Lower lobe of right lung (tissue), 2 donors: ENCODE results near the gene GALNT2. TPM values are rescaled to one million over a fixed set of nuclear protein-coding genes. Genes with fewer than 3 reads are reported as not detected.

ENCODE experiments used
- ATAC-seq, 2 donors: fragments of 200-7000 bp; cut with Tn5 transposase; one replicate each; pipeline ENCODE4 v1.9.1; 2020 to 2022; ENCODE audit warnings: mild to moderate bottlenecking in 2 of 2, moderate library complexity in 2 of 2
- DNase-seq: peaks from one replicate; pipeline ENCODE4 v3.0.0-alpha.2; 2020
- H3K27ac ChIP-seq: fragments of 200-600 bp; one replicate; pipeline ENCODE4 v1.8.0; 2022
- H3K27me3 ChIP-seq: fragments of 200-600 bp; one replicate; pipeline ENCODE4 v1.8.0; 2022; ENCODE audit warnings: low read depth
- H3K36me3 ChIP-seq: fragments of 200-600 bp; one replicate; pipeline ENCODE4 v1.8.0; 2022; ENCODE audit warnings: mild to moderate bottlenecking
- H3K4me1 ChIP-seq: fragments of 200-600 bp; one replicate; pipeline ENCODE4 v1.8.0; 2022
- H3K4me3 ChIP-seq: fragments of 200-600 bp; one replicate; pipeline ENCODE4 v1.8.0; 2022; ENCODE audit warnings: mild to moderate bottlenecking
- H3K9me3 ChIP-seq: fragments of 200-600 bp; one replicate; pipeline ENCODE4 v1.8.0; 2022
- intact Hi-C: fragments of 100-400 bp; cut with DNase I; formaldehyde crosslinking; loops from one replicate; pipeline ENCODE4 v1.11.0; 2022
- total RNA-seq: library from RNA; stranded (reverse); fragmentation: NEBNext Ultra II Directional; extraction: Animal tissue kit (Norgen Biotek cat#: 25700); gene quantifications from one replicate; pipeline ENCODE4 v1.2.1, GENCODE V29; 2021
- TF ChIP-seq, protein P1 (sequence below): fragments of 200-600 bp; IDR thresholded peaks from one replicate; pipeline ENCODE4 v1.8.0; 2022; ENCODE audit warnings: antibody characterized with exemption, mild to moderate bottlenecking
- donor health status: DM: no; HTN: yes; CAD: no; lungs with severe emphysema.

The GALNT2 gene
- total RNA-seq, 1 donor from 2014 or later: 48.0 TPM

DNA sequence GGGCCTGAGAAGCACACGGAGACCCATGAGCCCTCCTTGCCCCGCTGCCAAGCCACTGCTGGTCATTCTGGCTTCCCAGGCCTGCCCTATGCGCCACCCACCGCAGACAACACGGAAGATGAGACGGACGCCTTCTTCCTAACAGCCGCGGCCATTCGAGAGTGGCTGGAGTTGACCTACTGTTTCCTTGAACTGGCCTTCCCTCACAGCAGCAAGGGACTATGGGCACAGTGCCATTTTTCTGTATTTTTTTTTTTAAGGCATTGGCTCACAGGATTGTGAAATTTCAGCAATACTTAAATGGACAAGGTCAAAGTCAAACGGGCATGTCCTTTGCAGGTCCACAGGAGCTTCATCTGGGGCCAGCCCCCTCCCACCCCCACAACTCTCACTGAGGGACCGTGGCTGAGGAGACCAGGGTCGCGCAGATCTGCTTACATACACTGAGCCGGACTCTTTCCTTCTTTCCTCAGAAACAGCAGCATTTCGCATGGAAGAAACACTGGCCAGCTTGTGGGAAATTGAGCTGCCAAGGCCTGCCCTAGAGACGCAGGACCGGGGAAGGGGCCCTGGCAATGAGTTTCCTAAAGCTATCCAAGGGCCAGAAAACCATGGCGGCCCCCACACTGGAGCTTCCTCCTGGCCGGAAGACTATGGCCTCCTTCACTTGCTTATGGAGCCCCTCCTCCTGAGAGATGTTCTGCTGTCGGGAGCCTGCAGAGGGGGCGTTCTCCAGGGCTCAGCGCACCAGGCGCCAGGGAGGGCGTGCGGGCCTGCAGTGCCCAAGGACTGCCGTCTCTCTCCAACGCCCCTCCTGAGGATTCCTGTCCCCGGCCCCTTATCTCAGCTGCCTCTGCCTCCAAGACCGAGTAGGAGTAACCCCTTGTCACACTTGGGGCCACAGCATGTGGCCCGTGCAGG lies 260.2 kb downstream of the GALNT2 start:
- TF ChIP-seq, protein P1, sequence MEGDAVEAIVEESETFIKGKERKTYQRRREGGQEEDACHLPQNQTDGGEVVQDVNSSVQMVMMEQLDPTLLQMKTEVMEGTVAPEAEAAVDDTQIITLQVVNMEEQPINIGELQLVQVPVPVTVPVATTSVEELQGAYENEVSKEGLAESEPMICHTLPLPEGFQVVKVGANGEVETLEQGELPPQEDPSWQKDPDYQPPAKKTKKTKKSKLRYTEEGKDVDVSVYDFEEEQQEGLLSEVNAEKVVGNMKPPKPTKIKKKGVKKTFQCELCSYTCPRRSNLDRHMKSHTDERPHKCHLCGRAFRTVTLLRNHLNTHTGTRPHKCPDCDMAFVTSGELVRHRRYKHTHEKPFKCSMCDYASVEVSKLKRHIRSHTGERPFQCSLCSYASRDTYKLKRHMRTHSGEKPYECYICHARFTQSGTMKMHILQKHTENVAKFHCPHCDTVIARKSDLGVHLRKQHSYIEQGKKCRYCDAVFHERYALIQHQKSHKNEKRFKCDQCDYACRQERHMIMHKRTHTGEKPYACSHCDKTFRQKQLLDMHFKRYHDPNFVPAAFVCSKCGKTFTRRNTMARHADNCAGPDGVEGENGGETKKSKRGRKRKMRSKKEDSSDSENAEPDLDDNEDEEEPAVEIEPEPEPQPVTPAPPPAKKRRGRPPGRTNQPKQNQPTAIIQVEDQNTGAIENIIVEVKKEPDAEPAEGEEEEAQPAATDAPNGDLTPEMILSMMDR: no peak
- Histone ChIP-seq H3K36me3 (no peaks in the 10 kb centered on the region), H3K4me3 (no peak overlapping the region), H3K27ac (no peak overlapping the region), H3K9me3 (no peaks in the 10 kb centered on the region), H3K27me3 (no peaks in the 10 kb centered on the region), H3K4me1 (no peaks in the 10 kb centered on the region)
- ATAC-seq (no peak), DNase-seq (no peak)
- intact Hi-C loops: no loop called here

DNA sequence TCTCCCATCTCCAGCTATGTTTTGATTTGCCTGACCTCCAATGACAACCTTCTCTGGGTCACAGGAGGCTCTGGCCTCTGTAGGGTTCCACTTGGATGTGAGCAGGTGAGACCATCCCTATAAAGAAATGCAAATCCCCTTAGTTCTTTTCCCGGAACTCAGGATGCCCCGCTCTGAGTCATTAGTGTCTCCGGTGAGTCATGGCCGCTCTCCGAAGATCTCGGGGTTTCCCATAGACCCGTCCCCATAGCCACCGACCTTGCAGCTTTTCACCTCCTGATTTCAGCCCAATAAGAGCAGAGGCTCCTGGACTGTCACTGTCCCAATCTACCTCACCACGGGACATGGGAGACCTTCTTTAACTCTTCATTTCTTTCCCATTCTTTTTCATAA lies 260.9 kb downstream of the GALNT2 start:
- H3K36me3 ChIP-seq: no peaks in the 10 kb centered on the region
- ATAC-seq (no peak), DNase-seq (no peak)
- H3K27me3 ChIP-seq: no peaks in the 10 kb centered on the region
- TF ChIP-seq, protein P1: no peak
- H3K27ac ChIP-seq: no peak overlapping the region
- no peaks in the 10 kb centered on the region for H3K9me3 ChIP-seq
- H3K4me3 ChIP-seq: no peak overlapping the region
- H3K4me1 ChIP-seq: no peaks in the 10 kb centered on the region
- intact Hi-C loops: no loop called here

DNA sequence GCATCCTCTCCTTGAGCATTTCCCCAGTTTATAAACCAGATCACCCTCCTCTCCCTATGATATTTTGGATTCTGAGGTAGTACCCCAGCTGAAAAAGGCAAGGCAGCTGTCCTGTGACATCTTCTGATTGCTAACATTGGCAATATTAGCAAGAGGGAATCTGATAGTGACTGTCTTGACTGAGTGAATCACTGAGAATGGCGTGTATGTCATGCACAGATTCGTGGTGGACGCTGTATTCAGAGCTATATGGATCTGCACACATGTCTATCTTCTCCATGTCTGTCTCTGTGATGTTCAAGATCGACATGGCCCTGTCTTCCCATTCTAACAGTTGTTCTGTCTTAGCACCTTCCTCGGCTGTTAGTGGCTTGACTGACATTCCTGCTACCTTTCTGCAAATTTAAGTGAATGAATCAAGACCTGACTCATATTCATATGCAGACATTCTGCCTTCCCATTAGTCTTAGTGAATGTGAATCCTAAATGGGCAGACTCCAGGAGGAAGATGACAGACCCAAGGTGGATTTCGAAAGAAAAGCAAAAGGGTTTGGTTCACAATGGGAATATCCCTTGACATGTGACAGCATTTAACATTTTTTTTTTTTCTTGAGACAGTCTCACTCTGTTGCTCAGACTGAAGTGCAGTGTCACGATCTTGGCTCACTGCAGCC lies 261.4 kb downstream of the GALNT2 start:
- TF ChIP-seq, protein P1: no peak
- intact Hi-C loops: no loop called here
- H3K4me1 ChIP-seq: no peaks in the 10 kb centered on the region

DNA sequence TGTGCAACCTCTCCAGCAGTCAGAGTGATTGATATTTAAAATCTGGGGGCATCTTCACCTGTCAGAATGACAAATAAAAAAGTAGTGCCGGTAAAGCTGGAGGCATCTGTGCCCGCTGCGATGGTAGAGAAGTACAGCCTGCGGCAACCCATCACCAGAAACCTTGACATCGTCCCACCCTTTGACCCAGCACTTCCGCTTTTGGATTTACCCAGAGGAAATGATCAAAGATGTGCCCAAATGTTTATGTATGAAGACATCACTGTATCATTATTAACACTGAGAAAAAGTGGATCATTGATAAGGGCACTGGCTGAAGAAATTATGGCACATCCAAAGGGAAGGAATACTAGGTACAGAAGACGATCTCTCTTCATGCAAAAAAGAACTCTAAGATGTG lies 263.1 kb downstream of the GALNT2 start:
- ATAC-seq (no peak), DNase-seq (no peak)
- no peaks in the 10 kb centered on the region for H3K4me1 ChIP-seq
- intact Hi-C loops: no loop called here
- no peak overlapping the region for H3K27ac ChIP-seq
- H3K4me3 ChIP-seq: no peak overlapping the region
- H3K9me3 ChIP-seq: no peaks in the 10 kb centered on the region
- H3K27me3 ChIP-seq: no peaks in the 10 kb centered on the region
- TF ChIP-seq, protein P1: no peak
- no peaks in the 10 kb centered on the region for H3K36me3 ChIP-seq

More for the DNA sequence above, 261.4 kb downstream of the GALNT2 start:
- H3K9me3 ChIP-seq: no peaks in the 10 kb centered on the region
- H3K4me3 ChIP-seq: no peak overlapping the region
- ATAC-seq (no peak), DNase-seq (no peak)
- no peaks in the 10 kb centered on the region for H3K36me3 ChIP-seq
- H3K27ac ChIP-seq: no peak overlapping the region
- no peaks in the 10 kb centered on the region for H3K27me3 ChIP-seq
